ENCODE measurements around the gene PICALM.

GRCh38 chr11:86068951-86069407 lies at the start of gene PICALM:
- no peak for TF ChIP-seq ZNF561 (CRISPR knock-in tag; conservative IDR thresholded peaks at IDR 0.05)
- TF ChIP-seq KLF16 (IDR thresholded peaks at IDR 0.05), result 0 out of 2 replicates have a peak, but pooled peaks have one; percentile 62
- TF ChIP-seq CTCF (IDR thresholded peaks at IDR 0.05 in 2 of 3, conservative IDR thresholded peaks at IDR 0.05 in 1 of 3; ENCODE audit: insufficient read depth in 2 of 3, low read depth in 1 of 3, low read length in 3 of 3), result peak in 1 of 3 experiments; percentile 14; a peak in 1 of 6 replicates
- no peak for TF ChIP-seq JUNB (CRISPR knock-in tag; conservative IDR thresholded peaks at IDR 0.05)
- TF ChIP-seq EP300 (IDR thresholded peaks at IDR 0.05; ENCODE audit: low read length), result peak; percentile 62
- TF ChIP-seq ZNF384 (IDR thresholded peaks at IDR 0.05; ENCODE audit: low read depth, low read length), result no peak
- no peak for TF ChIP-seq ZSCAN29 (IDR thresholded peaks at IDR 0.05)

All from K562 (cell line).